ENCODE measurements around the gene CKLF.

CKLF gene

DNA sequence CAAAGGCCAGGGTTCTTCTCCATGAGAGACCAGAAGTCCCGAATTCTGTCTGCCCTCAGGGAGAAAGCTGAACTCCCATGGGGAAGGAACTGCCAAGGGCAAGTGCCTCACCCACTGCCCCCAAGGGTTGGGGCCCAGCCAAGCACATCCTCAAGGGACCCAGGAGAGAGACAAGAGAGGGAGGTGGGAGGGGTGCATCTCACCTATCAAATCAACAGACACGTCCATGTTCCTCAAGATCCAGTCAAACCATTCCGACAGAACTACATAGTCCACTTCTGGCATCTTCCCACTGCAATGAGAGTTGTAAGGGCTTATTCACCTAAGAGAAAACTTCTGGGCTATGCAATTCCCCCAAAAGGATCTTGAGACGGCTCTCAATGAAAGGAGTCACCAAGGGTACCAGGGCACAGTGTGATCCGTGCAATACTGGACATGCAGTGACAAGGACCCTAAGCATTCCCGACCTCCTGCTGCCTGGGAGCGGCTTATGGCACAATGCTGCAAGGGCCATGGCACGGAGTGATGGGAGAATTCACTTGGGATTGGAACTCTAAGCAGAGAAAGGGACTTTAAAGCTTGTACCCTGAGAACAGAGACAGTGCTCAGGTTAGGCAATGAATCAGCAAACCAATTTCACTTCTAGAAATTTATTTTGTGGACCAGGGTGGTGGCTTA, 34.7 kb upstream of the CKLF start:
- in situ Hi-C loops (cut with MboI; ENCODE audit: low sequenced_read_pairs): no loop called here

DNA sequence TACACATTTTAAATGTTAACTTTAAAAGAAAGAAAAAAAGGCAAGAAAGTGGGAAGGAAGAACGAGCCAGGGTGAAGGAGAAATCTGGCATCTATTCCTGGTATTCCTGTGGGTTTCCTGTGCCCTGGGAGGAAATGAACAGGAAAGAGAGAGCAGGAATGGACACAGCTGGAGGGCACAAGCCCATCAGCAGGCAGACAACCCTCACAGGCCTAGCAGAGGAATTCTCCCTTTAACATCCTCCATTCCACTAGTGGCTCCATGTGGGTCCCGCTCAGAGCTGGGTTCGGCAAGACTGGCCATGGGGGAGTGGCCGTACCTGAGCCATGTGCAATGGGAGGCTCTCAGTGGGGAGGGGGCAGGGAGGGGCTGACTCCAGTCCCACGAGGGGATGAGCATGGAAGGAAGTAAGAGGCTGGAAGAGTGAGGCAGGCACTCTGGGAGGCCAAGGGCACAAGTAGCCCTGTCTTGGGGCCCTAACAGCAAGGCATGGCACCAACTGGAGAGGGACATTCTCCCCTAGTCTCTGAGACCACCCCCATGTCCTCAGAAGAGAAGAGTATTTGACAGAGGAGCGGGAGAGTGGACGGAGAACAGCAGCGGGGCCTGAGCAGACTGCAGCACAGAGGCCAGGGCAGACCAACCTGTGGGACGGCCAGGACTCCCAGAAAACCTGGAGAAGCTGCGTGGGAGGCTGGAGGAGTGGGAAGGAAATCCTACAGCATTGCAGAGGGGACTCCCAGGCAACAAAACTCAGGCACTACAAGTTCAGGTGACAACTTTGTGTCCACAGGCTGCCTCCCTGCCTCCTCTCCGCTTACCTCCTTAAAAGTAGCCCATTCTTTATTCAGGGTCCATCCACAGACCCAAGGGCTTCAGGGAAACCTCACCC, 32.6 kb upstream of the CKLF start:
- in situ Hi-C loops (cut with MboI; ENCODE audit: low sequenced_read_pairs): no loop called here

DNA sequence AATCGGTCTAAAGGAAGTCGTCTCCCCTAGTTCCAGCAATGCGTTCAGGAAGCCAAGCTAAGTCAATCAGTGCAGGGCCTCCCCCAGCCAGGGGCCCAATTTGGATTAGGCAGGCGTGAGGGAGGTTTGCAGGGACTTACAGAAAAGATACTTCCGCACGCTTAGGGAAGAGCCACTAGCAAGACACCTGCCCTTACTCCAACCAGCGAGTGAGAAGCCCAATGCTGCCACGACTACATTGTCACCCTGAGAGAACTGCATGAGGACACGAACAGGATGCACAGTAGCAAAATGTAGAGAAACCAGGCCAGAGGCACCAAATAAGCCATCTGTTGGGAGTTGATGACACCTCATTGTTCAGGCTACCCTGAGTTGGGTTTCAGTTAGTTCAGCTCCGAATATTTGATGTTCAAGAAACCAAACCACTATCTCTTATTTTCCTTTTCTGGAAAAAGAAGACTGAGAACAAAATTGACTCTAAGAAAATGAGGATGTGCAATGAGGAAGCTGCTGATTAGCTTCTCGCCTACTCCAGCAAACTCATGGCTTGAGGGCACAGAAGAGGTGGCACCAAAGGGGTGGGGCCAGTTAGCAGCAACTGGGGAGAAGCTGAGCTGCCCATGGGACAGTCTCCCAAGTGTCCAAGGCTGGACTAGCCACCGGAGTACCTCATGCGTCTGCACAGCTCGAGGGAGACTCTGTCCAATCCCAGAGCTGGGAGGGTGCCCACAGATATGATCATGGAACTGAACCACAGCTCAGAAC, 31.8 kb upstream of the CKLF start:
- in situ Hi-C loops (cut with MboI; ENCODE audit: low sequenced_read_pairs): no loop called here

DNA sequence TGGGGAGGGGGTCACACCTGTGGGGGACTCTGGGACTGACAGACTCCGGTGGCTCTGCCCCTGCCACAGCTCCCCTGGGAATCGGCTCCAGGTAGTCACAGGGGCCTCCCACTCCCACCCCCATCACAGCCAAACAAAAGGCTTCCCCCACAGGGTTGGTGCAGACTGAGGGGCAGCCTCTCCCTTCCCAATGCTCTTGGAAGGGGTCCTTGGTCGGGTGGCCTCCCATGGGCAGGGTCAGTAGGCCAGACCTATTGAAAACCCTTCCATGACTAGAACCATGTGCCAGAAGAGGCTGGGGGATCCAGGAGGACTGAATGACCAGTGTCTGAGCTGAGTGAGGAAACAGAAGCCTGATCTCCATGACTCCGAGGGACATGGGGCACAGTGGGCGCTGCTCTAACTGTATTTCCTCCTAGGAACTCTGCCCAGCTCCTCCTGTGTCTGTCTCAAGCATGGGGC, 31.1 kb upstream of the CKLF start:
- in situ Hi-C loops (cut with MboI; ENCODE audit: low sequenced_read_pairs): no loop called here

DNA sequence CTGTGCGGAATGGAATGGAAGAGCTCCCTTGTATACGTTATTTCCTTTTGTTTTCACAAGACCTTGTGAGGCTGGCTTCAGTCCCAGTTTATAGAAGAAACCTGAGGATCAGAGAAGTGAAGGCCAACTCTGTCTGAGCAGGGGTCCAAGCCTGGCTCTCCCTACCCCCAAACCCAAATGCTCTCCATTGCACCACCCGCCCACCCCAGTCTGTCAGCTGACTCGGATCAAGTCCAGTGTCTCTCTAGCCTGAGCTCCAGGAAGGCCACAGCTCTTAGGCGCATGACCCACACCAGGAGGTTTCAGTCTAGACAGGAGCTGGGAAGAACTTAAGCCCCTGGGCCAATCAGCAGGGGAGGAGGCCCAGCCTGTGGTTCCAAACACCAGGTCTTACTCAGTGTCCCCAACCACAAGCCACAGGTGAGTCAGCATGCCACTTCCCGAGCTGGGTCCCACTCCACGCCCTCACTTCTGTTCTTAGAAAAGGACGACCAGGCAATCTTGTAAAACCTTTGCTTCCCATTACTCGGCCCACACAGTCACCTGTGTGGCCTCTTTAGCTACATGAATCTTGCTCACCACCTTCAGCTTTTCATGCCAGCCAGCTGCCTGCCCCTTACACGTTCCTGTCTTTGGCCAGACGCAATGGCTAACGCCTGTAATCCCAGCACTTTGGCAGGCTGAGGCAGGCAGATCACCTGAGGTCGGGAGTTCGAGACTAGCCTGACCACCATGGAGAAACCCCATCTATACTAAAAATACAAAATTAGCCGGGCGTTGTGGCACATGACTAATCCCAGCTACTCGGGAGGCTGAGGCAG, 30.2 kb upstream of the CKLF start:
- in situ Hi-C loops (cut with MboI; ENCODE audit: low sequenced_read_pairs): no loop called here

DNA sequence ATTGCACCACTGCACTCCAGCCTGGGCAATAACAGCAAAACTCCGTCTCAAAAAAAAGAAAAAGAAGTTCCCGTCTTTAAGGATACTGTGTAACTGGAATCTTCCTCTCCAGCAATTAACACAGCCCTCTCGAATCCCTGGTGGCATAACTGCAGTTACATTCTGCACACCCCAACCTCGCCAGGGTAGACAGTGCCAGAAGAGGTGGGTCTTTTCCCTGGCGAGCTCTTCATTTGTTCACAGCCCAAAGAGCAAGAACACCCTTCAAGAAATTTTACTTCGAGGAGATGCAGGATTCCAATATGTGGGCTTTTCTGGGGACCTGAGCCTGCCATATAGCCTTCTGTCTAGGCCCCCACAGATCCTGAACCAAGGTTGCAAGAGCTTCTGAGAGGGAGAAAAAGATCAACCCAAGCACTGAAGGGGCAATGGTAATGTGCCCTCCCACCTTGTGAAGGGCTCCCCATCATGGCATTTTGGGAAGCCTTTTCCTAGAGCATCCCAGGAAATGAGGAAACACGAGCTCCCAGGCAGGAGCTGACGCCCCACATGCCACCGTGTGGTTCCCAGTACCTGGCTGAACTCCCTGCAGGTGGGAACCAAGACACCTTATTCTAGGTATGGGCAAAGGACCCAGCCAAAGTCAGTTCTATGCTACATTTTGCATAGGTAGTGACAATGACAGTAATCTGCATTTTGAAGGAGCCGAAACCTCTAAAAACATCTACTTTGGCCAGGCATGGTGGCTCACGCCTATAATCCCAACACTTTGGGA, 29.4 kb upstream of the CKLF start:
- in situ Hi-C loops (cut with MboI; ENCODE audit: low sequenced_read_pairs): no loop called here

DNA sequence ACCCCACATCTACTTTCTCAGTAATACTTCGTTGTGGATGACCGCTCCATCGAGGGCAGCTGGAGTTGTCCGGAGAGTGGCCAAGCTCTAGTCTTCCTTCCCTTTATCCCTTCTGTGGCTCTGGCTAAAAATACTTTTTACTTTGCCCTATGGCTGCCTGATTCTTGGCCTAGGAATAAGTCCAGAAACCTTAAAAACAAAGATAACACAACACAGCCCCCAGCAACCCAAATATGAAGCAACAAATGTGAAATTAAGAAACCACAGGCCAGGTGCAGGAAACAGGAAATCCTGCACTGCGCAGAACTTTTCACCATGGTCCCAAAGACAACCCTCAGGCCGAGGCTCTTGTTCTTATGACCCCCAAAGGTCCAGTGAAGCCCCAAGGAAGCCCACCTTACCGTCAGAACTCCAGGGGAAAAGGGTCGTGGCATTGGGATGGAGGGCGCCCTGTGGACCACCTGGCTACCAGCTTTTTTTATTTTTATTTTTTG, 28.5 kb upstream of the CKLF start:
- in situ Hi-C loops (cut with MboI; ENCODE audit: low sequenced_read_pairs): no loop called here

DNA sequence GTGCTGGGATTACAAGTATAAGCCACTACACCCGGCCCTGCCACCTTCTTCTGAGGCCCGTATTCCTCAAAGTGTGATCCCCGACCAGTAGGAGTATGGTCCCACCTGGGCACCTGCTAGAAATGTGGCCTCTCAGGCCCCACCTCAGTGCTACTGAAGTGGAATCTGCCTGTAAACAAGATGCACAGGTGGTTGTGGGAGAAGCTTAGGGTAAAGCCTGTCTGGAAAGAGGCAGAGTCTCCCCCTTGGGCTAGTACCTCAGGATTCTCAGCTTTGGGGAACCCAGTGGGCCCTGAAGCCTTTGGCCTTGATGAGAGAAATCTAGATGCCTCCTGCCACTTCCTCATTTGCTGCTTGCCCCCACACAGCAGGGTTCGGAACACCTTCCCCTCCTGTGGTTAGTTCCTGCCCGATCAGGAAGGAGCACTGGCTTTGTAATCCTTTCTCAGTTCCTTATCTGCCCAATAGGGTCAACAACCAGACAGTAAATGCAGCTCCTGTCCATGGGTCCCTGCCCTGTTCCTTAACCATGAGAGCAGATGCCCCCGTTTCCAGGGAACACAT, 27.7 kb upstream of the CKLF start:
- in situ Hi-C loops (cut with MboI; ENCODE audit: low sequenced_read_pairs): no loop called here

DNA sequence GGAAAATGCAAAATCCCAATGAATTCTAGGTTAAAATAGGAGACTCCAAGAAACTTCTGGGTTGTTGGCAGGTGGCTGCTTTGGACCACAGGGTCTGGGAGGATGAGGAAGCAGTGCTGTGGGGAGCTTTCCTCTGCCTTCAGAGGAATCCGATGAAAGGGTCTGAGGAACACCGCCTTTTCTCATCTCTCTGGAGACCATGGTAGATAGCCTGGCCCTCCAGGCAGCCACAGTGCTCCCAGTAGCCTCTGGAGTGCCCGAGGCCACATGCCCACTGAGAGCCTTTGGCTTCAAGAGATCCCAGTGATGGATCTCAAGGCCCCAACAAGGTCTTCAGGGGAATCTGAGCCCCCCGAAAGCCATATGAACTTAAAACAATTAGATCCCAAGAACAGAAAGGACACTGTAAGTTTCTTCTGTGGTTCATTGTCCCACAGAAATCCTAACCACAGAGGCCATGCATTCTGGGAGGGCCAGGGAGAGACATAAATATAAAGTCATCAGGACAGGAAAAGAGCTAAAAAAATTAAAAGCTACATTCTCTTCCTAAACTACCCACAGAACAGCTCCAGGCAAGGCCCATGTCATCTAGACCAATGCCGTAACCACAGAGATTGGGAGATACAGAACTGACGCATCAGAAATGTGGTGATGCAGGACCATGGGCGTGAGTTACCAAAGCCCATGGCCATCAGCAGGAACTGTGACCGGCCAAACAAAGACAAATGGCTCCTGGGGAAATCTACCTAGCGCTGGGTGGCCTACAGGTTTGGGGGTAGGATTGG, 26.8 kb upstream of the CKLF start:
- in situ Hi-C loops (cut with MboI; ENCODE audit: low sequenced_read_pairs): no loop called here

DNA sequence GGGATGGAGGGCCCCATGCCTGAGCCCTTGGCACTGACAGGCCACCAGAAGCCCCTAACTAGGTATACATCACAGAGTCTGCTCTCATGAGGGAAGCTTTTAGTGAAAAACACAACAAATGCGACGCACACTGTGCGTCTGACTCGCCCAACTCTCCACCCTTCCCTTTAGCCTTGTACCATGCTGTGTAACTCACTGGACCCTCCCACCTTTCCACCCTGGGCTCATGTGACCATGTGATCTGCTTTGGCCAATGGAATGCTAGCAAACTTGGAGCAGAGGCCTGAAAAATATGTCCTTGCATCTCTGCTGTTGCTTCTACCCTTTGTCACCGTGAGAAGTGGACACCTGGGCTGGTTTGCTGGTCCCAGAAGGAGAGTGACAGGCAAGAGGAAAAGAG, 24.1 kb upstream of the CKLF start:
- in situ Hi-C loops (cut with MboI; ENCODE audit: low sequenced_read_pairs): no loop called here

DNA sequence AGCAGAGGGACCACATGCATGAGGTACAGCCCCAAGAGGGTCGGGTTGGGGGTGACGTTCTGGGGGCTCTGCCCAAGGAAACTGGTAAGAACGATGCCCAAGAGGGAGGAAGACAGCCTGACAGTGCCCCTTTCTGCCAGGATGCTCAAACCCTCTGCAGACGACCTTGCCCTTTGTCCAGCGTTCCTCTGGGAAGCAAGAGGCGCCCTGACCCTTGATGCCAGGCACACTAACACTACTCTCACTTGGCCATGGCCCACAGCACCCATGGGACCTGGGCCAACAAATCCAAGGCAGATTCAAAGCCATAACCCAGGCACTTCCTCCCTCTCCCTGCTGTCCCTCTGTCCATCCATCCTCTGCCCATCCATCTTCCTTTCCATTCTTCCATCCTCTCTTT, 22.9 kb upstream of the CKLF start:
- in situ Hi-C loops (cut with MboI; ENCODE audit: low sequenced_read_pairs): no loop called here

DNA sequence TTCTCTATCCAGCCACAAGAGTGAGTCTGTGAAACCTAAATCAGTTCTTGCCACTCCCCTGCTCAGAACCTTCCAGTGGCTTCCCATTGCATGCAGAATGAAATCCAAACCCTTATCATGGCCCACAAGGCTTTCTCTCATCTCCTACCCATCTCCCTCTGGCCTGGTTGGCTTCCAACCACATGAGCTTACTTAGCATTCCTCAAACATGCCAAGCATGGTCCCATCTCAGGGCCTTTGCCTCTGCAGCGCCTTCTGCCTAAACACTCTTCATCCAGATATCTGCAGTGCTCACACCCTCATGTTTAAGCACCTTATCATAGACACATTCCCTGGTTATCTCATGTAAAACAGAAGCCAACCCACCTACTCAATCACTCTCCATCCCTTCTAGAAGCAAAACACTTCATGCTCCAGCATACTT, 18.0 kb upstream of the CKLF start:
- in situ Hi-C loops (cut with MboI; ENCODE audit: low sequenced_read_pairs): no loop called here

DNA sequence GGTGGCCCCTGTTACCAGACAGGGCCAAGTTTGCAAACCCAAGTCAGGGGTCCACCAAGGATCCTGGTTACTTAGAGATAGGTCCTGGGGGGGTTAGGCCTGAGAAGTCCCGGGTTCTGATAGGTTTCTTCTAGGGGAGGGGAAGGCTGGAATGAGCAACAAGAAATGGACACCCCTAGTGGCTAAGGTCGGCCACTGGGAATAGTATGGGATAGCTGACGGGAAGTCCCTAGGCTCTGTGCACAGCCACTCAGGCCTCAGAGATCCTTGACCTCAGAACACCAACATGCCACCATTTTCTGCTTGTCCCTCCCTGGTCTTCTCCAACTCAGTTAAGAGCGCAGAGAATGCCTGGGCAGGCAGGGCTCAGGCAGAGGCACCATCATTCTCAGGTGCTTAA, 15.9 kb upstream of the CKLF start:
- in situ Hi-C loops (cut with MboI; ENCODE audit: low sequenced_read_pairs): no loop called here

DNA sequence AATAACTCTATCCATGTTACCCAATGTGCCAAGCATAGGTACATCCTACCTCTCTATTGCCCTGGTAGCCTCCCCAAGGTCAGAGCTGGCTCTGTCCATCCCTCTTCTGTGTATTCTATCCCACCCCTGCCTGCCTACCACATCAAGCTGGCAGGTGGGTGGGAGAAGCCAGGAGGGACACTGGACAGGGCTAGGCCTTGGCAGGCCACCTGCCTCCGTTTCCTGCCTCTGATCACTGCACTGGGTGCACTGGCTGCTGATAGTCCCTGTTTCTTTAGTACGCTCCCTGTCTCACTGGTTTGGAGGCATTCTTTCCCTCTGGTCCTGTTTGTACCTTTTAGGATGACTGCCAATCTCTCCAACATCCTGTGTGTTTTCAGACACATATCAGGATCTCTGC, 15.1 kb upstream of the CKLF start:
- in situ Hi-C loops (cut with MboI; ENCODE audit: low sequenced_read_pairs): no loop called here

DNA sequence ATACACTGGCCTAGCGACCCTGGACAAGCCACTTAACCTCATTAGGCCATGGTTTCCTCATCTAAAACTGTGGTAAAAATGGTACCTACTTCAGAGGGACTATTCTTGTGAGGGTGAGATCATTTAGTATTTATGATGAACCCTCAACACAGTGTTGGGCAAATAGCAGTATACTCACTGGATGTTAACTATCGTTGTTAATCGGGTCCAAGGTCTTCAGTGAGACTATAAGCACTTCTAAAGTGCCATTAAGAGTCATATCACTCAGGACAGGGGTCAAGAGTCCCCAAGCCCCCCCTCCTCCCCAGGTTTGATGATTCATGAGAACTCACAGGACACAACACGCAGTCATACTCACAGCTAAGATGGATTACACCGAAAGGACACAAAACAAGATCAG, 13.5 kb upstream of the CKLF start:
- in situ Hi-C loops (cut with MboI; ENCODE audit: low sequenced_read_pairs): no loop called here

DNA sequence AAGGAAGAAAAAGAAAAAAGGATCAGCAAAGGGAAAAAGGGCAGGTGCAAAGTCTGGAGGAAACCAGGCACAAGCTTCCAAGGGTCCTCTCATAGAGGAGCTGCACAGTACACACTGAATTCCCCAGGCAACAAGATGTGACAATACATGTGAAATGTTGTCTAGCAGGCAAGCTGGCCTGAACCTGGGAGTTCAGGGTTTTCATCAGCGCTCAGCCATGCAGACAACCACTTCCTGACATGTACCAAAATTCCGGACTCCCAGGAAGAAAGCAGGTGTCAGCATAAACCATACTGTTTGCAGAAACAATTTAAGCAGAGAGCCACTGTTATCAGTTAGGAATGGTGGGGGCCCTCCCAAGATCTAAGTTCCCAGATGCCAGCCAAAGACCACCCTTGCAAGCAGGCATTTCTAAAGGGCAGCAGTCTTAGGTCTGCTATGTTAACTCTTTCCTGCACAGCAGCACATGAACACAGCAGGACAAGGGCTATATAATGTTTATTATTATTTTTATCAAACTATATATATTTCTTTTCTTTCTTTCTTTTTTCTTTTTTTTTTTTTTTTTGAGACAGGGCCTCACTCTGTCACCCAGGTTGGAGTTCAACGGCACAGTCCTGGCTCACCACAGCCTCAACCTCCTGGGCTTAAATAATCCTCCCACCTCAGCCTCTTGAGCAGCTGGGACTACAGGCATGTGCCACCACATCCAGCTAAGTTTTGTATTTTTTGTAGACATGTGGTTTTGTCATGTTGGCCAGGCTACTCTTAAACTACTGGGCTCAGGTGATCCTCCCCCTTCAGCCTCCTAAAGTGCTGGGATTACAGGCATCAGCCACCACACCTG, 12.5 kb upstream of the CKLF start:
- in situ Hi-C loops (cut with MboI; ENCODE audit: low sequenced_read_pairs): no loop called here

DNA sequence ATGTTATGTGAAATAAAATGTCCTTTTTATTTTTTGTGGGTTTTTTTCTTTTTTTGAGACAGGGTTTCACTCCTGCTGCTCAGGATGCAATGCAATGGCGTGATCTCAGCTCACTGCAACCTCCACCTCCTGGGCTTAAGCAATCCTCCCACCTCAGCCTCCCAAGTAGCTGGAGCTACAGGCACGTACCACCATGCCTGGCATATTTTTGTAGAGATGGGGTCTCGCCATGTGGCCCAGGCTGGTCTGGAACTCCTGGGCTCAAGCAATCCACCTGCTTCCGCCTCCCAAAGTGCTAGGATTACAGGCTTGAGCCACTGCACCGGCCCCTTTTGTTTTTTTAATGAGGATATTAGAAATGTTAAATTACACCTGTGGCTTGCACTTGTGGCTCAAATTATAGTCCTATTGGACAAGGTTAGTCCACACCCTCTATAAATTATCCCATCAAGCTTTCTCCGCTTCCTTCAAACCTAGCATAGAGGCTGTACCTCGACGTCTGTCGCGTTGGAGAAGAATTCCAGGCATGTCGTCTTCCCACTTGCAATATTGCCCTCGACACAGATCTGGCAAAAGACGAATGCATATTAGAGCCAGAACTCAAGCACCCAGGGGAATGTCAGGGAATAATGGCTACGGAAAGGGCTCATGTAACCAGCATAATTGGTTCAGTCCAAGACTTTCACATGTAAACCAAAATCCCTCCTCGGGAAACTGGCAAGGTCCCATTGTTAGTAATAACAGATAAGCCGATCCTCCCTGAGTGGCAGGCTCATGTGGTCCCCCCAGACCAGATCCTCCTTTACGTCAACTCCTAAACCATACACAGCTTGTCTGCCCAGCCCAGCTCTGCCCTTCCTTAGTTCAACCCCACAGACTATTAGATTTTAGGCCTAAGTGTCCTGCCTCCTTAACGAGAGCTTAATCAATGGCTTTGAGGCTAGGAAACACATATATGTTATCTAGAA, 10.7 kb upstream of the CKLF start:
- in situ Hi-C loops (cut with MboI; ENCODE audit: low sequenced_read_pairs): no loop called here
